Stimulated activated CD4-positive, alpha-beta T cell treated with anti-CD3 and anti-CD28 coated beads, Interleukin-4, amount 100 ng/mL, for 1 hour (primary cell): ENCODE measurements around the gene NUDT1.
A peak's percentile ranks its signal among the peaks of the same experiment; 100 is the strongest.

ENCODE experiments used
- DNase-seq: peaks from one replicate; pipeline ENCODE4 v3.0.0-alpha.2; 2020

Gene NUDT1

DNA sequence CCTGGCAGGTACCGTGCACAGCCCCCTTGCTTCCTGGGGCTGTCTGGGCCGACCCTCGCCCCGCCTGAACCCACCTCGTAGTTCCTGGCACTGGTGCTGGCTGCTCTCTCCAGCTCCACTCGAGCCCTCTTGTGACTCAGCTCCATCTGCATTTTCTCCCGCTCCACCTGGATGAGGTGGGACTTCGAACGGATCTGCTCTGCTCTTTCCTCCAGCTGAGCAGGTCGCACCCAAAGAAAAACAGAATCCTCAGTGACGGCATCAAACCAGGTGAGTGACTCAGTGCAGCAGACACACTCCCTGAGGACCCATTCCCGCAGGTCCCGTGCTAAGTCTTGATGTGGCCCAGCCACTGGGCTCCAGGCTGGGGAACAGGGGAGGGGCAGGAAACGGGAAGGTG is 16.7 kb upstream of the NUDT1 start:
- DNase-seq, result no peak

DNA sequence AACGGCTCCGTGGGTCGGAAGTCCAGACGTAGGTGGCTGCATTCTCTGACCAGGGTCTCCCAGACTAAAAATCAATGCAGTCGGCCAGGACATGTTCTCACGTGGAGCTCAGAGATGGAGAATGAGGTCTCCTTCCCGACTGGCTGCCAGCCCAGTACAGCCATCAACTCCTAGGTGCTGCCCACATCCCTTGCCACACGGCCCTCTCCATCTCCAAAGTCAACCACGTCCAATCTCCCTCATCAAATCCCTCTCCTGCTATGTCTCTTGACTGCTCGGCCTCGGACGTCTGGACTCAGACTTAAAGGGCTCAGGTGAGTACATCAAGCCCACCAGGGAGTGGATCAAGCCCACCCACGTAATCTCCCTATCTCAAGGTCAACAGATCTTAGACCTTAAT is 16.2 kb upstream of the NUDT1 start:
- DNase-seq, result no peak

DNA sequence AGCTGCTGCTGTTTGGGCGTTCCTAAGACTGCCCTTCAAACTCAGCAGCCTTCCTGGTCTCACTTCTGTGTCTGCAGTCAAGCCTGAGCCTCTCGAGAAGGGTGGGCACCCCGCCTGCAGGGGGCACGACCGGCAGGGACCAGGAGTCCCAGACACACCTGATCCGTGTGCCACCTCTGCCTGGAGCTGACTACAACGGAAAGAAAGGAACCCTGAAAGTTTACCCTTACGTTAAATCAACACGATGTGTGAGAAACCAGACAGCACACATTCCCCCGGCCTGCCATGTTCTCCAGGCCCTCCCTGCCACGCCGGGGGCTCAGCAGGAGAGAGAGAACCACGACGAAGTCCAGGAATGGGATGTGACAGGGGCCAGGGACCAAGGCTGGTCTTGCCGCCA is 14.3 kb upstream of the NUDT1 start:
- DNase-seq, result no peak

DNA sequence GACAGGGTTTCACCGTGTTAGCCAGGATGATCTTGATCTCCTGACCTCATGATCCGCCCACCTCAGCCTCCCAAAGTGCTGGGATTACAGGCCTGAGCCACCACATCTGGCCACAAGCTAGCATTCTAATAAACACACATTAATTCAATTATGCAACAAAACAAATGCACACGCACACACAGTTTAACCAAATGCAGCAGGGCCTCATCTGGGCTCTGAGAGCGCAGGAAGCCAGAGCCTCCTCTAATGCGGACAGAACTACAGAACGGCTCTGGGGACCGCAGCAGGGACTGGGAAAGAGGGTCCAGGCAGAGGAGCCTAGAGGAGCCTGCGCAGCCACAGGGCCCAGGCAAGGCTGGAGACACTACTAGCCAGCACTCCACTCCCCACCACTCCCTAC is 13.1 kb upstream of the NUDT1 start:
- DNase-seq, result no peak

DNA sequence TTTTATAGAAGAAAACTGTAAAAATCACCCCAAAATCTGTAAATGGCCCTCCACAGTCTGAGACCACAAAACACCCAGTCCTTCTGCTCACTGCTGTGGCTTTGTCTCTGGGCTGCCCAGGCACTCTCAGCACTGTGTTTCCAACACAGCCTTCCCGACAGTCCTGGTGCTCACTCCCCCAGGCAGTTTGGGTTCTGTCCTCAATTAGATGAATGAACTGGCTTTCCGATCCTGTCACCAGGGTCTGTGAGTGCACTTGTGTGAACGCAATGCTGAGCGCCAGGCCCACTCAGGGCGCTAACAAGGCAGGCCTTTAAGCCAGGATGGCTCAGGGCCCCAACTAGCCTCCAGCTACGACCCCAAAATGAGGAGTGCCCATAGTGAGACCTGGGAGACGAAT is 12.6 kb upstream of the NUDT1 start:
- DNase-seq, result no peak

DNA sequence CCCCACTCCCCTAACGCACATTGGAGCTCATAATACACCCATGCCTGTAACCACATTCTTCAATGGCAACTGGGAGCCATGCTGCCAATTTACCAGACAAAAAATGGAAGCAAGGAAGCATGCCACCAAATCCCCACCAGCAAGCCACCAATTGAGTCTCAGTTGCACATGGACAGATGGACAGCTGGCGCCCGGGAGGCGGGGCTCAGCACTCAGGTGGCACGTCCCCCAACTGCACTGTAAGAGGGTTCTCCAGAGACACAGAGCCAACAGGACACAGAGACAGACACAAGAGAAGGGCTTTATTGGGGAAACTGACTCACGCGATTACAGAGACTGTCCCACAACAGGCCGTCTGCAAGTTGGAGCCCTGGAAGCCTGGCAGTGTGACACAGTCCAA is 11.8 kb upstream of the NUDT1 start:
- DNase-seq, result no peak

DNA sequence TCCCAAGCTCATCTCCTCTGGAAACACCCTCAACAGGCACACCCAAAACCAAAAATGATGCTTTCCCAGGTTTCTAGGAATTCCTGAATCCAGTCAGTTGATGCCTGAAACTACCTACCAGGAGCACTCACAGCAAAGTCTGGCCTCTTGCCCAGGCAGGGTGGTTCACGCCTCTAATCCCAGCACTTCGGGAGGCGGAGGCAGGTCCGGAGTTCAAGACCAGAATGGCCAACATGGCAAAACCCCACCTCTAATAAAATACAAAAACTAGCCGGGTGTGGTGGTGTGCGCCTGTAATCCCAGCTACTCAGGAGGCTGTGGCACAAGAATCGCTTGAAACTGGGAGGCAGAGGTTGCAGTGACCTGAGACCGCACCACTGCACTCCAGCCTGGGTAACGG is 11.1 kb upstream of the NUDT1 start:
- DNase-seq, result no peak

DNA sequence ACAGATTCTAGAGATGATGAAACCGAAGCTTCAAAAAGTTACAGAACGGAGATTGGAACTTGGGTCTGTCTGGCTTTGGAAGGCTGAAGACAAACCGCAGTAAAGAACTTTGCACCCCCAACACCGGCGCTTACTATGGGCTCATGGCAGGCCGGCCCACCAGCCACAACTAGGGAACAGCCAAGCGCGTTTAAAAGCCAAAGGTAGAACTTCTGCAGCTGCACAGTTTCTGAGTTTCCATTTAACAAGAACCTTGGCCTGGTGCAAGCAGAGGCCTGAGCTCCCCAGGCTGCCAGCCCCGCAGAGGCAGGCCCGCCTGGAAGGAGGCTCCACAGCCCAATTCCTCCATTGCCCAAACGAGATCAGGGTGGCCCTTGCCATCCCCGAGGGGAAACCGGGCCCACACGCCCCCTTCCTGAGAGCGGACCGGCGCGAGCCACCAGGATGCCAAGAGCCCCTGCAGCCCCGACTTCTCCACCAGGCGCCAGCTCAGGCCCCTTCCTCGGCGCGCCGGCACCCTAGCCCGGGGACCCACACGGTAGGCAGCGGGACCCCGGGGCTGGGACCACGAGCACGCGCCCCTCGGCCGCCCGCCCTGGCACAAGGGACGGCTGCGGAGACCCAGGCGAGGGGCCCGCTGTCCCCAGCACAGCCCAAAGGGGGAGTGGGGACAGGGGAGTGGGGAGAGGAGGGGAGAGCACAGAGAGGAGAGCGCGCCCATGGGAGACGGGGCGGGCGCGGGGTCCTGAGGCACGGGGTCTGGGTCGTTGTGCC is 9.8 kb upstream of the NUDT1 start:
- peak; percentile 31 for DNase-seq

DNA sequence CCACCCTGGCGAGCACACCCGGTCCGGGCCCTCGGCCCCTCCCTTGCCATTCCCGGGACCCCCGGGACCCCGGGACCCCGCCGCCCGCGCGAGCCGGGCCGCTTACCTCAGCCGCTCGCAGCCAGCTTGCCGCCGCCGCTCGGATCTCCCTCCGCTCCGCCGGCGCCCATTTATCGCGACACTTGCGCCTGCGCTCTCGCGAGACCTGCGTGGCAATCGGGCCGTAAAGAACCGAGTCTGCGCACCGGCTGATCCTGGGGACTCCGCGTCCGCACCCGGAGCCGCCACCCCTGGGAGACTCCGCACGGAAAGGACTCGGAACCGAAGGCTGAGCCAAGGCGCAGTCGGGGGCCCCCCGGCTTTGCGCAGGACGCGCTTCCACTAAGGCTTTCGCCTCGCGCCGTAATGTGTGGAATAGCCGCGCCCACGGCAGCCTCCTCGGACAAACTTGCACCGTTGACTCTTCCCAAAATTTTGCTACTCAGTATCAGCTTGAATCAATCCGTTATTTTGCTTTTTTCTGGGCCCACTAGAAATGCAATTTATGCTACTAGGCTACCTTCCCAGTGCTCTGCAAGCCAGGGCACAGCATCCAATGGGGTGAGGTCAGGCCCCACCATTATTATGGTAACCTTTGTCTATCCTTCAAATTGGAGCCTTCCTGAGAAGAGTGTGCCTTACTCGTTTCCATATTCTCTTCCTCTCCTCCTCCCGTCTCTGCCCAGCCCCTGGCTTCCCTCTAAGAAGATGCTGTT is 9.1 kb upstream of the NUDT1 start, which contains the start of gene MAD1L1:
MAD1L1 (minus strand) TSS at position 180 of the 755 bp plus-strand sequence. CDS start 2,812 bp downstream, outside the sequence.
- peak; percentile 89 for DNase-seq

DNA sequence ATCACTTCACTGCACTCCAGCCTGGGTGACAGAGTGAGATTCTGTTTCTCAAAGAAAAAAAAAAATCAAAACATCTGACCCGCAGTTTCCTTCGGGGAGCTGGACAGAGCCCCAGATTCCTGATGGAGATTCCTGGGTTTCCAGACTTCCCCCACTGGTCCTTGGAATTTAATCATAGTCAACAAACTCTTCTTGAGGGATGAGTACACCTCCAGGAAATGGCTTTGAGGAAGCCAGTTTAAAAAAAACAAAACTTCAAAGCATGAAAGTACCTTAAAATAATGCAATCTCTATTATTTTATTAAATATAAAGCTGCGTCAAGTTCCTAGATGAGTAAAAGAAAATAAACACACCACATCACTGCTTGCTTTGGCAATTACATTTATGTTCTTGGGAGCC is 8.1 kb upstream of the NUDT1 start:
- DNase-seq, result no peak

DNA sequence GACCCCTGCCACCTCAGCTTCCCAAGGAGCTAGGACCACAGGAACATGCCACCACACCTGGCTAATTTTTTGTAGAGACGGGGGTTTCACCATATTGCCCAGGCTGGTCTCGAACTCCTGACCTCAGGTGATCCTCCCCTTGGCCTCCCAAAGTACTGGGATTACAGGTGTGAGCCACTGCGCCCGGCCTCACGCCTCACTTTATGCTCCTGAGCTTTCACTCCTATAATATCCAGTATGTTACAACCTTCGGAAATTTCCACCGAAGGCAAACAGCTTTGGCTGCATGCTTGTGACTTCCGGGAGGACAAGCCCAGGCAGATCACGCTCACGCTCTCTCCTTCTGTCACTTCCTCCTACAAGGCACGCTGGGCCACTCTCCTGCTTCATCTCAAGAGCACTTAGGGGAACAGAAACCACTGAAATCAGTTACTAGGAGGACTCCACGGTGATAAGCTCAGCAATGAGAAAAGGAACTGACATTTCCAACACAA is 4.9 kb upstream of the NUDT1 start:
- DNase-seq, result no peak

DNA sequence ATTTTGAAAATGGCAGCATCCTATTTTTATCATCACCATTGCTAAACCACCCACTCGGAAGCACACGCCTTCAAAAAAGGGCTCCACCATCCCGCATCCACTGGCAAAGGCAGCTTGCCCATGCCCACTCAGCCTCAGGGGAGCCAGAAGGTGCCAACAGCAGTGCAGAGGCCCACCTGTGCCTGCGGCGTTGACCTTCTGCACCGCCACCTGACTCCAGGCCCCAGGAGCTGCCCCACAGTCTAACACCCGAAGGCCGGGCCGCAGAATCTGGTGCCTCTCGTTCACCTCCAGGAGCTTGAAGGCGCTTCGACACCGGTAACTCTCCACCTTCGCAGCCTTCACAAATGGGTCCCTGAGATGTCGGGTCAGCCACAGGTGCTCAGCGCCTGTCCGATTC is 2.8 kb upstream of the NUDT1 start:
- no peak for DNase-seq

DNA sequence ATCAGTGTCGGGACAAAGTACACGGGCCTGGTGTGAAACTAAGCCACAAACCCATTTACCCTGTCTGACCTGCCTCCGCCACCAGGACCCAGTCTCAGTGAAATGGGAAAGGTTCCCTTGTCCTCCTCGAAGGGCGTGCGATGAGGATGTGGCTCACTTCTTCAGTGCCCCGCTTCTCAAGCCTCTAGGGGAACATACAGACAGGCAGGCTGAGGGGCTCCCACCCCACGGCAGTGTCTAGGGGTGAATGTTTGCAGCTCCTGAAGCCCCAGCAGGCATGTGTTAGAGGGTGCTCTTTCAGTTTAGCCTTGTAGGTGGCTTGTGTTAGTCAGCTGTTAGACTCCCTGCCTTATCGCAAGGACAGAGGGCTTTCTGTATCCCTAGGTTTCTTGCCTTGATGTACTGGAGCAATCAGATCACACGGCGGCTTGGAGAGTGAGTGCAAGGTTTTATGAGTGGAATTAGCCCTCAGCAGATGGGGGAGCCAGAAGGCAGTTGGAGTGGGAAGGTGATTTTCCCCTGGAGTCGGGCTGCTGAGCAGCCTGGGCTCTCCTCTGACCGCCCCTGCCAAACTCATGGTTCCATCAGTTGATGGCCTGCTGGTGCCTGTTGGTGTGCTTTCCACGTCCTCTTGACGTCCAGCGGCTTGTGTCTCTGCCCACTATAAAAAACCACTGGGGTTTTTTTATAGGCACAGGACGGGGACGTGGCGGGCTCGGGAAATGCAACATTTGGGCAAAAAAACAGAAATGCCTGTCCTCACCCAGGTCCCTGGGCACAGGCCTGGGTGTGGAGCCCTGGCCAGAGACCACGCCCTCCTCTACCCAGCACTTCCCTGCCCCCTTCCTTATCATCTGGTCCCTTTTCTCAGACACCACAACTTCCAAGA is 759 bp downstream of the NUDT1 start:
- no peak for DNase-seq

DNA sequence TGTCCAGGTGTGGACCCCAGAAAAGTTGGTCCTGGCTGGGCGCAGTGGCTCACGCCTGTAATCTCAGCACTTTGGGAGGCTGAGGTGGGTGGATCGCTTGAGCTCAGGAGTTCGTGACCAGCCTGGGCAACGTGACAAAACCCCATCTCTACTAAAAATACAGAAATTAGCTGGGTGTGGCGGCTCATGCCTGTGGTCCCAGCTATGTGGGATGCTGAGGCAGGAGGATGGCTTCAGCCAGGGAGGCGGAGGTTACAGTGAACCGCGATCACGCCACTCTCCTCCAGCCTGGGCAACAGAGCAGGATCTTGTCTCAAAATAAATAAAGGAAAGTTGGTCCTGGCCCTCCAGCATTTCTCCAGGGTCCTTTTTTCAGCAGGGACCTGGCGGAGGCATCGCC is 1.4 kb downstream of the NUDT1 start:
- no peak for DNase-seq

DNA sequence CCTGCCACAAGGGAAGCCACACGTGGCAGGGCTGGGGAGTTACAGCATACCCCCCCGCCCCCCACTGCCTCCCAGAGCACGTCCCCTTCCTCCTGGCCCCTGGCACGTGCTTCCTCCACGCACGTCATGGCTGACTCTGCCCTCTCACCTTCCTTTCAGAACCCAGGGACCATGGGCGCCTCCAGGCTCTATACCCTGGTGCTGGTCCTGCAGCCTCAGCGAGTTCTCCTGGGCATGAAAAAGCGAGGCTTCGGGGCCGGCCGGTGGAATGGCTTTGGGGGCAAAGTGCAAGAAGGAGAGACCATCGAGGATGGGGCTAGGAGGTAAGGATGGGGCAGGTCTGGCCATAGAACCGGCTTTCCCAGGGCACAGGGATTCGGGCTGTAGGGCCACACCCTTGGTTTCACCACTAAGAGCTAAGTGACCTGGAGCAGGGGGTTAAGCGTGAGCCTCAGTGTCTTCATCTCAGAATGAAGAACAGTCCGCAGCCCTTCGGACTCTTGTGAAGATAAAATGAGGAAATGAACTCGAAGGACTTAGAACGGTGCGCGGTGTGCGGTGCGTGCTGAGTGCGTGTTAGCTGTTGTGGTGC is 2.5 kb downstream of the NUDT1 start:
- no peak for DNase-seq

DNA sequence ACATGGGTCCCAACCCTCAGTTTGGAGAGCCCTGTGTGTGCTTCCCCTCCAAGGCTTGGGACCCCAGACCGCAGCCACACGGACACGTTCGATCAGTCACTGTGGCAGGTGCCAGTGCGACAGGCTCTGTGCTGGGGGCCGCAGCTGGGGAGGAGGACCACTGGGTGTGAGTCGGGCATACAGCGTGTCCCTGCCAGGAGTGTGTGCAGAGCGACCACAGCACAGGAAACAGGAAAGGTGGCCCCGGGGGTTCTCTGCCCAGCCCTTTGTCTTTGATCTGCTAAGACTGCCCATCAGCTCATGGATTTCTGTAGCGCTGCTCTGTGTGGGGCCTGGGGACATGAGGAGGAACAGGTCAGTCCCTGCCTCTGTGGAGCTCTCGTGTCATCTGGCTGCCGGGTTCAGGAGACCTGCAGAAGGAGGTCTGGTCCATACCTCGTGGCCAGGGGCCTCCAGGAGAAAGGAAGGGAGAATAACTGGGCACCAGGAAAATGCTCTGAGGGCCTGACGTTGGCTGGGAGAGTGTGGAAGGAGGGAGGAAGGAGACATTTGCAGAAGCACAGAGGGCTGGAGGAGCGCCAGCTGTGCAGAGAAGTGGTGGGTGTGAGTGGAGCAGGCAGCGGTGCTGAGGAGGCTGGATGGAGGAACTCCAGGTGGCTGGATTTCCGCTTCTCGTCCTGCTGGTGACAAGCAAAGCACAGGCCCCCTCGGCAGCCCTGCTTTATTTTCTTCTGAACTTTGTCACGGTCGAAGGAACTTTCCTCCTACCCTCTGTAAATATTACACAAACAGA is 4.1 kb downstream of the NUDT1 start:
- no peak for DNase-seq

DNA sequence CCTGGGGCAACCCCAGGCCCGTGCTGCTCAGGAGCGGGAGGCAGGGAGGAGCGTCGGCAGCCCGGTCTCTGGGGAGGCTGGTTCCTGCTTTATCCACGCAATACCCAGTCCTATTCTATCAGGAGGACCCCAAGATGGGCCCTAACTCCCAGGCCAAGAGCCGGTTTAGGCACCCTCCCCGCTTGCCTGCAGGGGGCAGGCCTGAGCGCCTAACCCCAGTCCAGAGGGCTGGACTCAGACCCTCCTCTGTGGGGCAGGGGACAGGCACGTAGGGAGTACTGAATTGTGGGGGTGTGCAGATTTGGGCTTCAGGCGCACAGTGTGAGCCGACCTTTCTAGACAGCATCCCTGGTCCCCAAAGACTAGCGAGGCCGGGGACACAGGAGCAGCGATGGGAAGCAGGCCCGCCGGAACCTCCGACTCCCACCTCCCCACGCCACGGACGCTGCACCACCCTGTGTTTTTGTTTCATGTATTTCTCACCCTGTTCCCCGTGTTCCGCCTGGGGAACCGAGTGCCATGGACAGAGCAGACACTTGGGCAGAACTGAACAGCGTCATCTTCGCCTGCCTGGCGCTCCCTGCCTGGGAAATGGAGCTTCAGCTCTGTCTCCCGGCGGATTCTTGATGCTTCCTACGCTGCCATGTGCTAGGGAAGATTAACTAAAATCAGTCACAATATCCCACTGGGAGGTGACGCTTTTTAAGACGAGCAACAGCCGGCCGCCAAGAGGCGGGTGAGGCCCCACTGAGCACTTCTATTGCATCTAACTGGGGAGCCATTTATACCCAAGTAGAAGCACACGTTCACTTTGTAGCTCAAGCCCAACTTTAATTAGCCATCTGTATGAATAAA is 5.3 kb downstream of the NUDT1 start:
- DNase-seq, result peak; percentile 29

DNA sequence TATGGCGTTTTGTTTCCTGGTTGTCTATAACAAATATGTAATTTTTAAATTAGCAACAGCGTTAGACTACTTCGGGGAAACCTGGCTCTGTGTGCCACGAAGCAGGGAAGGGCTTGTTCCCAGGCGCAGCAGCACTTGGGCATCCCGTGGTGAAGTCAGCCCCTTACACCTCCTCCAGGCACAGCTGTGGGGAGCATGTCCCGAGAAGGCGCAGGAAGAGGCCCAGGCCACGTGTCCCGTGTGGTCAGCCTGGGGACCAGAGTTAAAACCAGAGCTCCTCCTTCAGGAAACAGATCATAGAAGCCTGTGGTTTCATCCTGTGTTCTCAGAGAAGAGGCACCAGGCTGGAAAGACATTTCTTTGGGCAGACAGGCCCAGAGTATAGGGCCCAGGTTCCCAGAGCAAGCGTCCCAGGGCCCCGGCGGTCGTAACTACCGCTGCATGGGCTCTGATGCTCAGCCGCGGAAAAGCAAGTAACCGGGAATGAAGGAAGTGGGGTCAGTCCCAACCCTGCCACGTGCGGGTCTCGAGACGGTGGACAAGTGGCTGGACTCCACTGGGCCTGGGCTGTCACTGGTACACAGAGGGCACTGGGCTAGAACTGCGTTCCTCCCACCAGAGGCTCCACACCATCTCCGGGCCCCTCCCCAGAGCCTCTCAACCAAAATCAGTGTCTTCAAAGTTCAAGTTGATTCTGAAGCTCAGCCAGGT is 7.1 kb downstream of the NUDT1 start:
- no peak for DNase-seq

DNA sequence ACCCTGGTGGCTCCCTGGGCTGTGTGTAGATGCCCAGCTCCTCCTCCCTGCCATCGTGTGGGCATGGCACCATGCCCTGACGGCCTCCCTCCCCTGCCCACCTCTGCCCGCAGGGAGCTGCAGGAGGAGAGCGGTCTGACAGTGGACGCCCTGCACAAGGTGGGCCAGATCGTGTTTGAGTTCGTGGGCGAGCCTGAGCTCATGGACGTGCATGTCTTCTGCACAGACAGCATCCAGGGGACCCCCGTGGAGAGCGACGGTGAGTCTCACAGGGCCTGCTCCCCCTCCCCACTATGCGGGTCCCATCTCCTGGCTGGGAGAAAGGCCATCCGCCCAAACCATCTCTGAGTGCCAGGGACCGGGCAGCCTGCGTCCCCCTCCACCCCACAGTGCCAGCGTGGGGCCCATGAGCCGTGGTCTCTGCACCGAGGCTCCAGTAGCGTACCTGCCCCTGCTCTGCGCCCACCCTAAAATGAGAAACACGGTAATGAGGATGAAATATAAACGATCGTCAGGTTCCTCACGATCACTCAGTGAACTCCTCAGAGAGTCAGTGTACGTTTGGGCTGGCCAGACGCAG is 7.8 kb downstream of the NUDT1 start:
- no peak for DNase-seq

DNA sequence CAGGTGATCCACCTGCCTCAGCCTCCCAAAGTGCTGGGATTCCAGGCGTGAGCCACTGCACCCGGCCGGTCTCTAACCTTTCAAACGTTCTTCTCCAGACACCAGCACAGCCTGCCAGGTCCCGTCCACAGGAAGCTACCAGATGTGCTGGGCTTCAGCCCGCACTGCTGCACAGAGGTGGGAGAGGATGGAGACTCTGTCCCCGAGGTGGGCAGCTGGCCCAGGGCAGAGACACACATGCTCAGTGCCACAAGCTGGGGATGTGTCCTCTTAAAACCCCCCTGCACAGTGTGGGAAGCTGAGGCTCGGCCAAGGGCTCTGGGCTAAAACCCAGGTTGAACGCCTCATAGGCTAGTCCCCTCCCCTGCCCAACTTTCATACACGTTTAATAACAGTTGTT is 9.4 kb downstream of the NUDT1 start:
- no peak for DNase-seq
